D341Med (cell line): ENCODE results near the gene KLF5.
"Not testable (repeated sequence)": the region's sequence is repeated elsewhere in the genome, so short reads cannot be mapped to it uniquely, and the experiment has no call there.

Source experiments
- DNase-seq: peaks from one replicate; pipeline ENCODE4 v3.0.0; 2012; ENCODE audit warnings: low spot score

Gene KLF5

DNA sequence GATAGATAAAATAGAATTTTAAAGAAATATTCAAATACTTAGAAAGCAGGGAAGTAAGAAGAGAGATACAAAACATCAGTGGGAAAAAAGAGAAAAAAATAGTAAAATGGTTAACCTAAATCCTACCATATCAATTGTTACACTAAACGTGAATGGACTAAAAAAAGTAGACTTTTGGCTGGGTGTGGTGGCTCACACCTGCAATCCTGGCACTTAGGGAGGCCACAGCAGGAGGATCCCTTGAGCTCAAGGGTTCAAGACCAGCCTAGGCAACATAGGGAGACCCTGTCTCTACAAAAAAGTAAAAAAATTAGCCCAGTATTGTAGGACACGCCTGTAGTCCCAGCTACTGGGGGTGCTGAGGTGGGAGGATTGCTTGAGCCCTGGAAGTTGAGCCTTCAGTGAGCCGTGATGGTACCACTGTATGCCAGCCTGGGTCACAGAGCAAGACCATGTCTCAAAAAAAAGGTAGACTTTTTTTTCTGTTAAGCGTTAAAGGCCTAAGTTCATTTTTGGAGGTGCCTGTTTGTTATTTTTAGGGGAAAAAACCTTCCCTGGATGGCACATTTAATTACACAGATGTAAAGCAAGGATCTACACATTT lies 29.6 kb downstream of the KLF5 start:
- no peak for DNase-seq

DNA sequence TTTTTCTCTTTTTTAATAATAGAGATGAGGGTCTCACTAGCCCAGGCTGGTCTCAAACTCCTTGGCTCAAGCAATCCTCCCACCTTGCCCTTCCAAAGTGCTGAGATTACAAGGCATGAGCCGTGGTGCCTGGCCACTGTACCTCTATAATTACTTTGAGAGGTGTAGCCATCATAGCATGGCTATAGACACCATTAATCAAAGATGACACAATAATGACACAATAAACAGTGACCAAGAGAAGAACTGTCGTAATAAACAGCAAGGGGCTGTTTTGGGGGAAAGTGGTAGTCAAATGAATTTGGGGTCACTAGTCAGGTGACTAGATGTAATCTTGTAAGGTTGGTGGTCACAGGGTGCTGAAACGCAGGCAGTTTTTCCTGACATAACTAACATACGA lies 30.4 kb downstream of the KLF5 start:
- DNase-seq, result no peak

DNA sequence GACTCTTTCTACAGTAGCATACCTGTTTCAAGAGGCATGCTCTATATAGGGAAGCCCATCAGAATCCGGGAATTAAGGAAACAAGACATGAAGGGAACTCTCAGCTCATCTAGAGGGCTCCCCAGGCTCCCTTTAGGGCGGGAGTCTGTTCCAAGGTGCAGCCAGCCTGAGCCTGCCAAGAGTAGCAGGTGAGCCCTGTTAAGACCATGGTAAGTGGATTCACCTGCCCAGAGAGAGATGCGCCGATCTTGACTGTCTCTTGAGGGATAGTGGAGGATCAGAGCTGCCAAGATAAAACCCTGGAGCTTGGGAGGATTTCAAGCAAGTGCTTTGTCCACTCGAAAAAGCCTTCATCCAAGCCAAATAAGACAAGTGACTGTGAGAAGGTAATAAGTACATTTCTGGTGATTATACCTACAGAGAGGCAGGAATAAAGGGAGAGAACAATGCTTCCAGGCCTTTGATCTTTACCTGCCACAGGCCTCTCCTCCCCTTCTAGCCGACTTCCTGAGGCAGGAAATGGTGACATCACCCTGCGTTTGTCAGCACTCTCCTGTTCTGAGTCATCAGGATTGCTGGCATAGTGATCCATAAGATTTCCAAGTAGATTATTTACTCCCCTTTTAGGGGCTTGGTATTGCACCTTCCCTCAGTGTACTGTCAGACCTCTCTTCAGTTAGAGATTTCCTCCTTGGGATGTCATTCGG lies 31.5 kb downstream of the KLF5 start:
- peak; percentile 18 for DNase-seq

DNA sequence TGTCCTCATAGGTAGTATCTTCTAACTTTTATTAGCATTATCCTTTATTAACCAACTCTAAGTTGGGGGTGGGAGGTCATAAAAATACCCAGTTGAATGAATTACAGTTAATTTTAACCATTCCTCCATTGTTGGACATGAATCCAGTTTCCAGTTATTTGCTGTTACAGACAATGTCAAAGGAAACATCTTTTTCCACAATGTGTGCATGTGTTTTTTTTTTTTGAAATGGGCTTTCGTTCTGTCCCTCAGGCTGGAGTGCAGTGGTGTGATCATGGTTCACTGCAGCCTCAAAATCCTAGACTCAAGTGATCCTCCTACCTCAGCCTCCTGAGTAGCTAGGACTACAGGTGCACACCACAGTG lies 32.0 kb downstream of the KLF5 start:
- no peak for DNase-seq

DNA sequence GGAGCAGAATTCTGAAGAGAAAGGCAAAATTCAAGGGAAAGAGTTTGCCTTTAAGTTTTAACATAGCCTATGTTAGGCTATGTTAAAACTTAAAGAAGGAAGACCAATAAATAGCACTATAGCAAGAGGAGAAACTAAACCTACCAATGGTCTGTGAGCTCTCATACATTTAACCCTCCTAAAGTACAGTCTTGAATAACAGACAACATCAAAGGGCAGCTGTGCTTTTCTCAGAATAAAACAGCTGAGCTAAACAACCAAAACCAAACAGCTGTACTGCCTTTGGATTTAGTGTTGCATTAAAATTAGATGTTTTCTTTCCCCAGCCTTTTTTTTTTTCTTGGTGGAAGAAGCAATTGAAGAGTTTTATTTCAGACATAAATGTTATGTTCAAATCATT lies 34.0 kb downstream of the KLF5 start:
- no peak for DNase-seq

DNA sequence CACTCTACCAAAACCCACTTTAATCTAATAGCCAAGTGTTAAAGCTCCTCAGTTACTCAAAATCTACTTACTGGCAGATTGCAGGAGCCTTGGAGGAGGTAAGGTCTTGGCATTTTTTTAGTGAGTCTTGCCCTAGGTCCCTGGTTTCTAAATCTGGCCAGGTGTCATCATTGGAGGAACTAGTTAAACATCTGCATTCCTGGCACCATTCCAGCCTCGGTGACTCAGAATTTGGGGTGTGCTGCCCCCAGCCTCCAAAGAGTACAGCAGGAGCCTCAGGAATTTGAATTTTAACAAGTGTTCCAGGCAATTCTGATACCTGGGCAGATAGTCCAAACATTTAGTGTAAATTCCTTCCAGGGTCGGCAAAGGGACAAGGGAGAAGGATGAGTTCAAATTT lies 37.4 kb downstream of the KLF5 start:
- no peak for DNase-seq

DNA sequence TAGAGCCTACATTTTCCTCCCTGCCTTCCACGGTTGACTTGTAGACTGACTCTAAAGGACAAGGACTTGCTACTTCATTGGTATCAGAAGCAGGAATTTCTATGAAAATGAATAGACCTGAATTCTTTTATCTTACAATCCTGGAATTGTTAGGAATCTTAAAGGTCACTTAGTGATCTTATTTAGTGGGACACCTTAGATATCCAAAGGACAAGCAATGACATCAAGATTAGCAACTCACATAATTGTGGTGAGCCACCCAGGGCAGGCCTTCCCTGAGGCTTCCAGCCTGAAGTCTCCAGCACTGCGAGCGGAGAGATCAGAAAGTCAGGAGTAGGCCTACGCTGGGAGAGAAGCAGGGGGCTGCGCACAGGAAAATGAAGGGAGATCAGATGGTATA lies 37.8 kb downstream of the KLF5 start:
- DNase-seq, result no peak

DNA sequence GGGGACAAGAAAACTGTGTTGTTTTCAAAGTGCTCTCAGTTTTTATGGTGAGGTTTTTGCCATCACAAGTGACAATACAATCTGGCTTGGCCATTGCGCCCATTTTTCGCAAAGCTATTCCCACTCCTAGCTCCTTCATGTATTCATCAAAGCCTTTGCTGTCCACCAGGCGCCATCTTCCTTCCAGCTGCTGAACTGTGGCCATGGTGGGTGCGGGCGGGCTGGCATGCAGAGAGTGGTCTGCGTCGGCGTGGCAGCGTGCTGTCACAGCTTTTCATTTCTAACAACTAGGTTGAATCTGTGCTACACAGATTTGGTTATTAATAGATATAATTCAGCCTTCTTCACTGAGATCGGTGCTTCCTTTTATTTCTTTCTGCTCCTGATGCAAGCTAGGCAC lies 42.0 kb downstream of the KLF5 start:
- DNase-seq, result not testable (repeated sequence)

DNA sequence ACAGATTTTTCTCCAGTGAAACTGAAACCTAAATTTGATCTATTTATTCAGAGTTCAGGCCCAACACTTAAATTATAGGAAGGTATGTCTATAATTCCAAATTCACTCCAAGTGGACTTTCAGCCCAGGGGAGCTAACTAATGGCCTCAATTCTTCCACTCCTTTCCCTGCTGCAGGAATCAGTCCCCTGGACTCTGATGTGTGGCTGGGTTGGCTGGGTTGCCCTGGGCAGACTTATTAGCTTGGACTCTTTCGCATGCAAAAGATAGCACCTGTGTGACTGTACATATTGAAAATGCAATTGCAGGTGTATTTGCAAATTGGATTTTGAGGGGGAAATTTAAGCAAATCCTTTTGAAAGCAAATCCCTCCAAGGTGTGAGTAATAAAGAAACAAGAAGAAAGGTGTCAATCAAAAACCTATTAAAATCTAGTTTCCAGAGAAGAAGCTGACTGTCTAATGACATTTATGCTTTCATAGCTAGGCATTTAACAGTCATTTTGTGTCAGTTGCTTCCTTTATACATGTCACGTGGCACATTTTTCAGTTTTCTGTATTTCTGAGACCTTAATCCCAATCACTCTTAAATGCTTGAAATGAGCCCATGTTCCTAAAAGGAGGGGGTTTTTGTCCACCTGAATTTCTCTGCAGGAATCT lies 42.7 kb downstream of the KLF5 start:
- no peak for DNase-seq

DNA sequence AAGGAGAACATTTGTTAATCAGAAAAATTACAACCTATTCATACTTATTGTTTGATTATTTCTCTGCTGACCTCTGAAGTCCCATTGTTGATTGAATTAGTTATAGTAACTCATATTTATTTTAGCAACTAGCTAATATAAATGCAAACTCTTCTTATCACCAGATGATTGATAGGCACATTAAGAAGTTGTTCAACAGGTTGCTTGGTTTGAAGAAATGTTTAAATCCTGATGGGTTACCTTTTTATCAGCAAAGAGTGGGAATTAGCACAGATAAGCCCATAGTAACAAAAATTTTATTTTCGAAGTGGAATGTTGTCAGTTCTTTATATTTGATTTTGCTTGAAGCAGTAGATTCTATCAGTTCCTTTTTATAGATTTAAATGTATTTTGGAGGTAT lies 44.4 kb downstream of the KLF5 start:
- DNase-seq, result no peak

DNA sequence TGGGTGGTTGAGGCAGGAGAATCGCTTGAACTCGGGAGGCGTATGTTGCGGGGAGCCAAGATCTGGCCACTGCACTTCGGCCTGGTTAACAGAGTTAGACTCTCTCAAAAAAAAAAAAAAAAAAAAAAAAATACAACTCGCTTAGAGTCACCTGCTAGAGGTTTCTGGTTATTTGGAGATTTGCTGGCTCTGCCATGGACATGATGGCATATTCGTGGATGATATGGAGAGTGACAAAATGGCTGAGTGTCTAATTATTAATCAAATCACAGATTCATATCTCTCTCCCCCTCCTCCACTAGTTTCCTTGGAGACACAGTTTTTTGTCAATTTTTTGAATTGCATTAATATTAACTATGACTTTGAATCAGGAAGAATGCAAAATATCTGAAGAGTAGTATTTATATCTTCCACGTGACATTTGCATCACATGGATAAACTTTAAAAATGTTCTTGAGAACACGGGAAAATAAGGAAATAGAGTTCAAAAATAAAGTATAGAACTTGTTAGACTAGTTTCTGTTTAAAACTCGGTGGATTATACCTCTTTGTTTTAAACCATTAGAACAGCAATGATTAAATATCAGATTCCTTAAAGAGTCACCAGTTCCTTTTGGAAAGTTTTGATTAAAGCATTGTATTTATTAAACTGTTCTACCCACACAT lies 47.8 kb downstream of the KLF5 start:
- no peak for DNase-seq

DNA sequence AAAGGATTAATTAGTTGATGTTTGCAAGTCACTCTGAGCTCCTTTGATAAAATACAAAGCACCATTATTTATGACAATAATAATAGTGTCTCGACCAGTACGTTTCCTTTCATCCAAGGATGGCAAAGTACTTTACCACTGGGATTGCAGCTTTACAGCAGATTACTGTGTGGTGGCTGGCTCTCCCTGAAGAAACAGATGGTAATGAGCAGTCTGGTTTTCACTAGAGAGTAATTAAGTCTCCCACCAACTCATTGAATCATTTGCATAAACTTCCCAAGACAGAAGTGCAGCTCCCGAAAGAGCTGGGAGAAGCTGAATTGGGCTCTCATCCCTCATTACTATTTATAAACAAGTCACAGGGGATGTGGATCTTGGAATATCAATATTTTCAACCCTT lies 48.7 kb downstream of the KLF5 start:
- DNase-seq, result peak; percentile 64

DNA sequence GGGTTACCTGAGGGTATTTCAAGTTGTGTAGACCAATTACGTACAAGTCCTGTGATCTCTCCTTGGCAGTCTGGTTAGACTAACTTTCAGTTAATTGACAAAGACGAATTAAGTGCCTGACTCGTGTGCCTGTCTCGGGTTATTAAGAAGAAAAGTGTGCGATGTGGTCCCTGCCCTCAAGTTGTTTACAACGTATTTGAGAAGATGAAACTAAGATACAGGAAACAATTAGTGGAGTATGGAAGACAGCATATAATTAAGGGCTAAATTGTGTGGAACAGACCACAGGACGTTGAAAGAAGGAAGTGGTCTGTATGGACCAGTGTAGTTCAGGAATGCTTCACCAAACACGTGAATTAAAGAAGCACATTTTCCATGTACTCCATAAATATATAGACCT lies 49.2 kb downstream of the KLF5 start:
- no peak for DNase-seq

DNA sequence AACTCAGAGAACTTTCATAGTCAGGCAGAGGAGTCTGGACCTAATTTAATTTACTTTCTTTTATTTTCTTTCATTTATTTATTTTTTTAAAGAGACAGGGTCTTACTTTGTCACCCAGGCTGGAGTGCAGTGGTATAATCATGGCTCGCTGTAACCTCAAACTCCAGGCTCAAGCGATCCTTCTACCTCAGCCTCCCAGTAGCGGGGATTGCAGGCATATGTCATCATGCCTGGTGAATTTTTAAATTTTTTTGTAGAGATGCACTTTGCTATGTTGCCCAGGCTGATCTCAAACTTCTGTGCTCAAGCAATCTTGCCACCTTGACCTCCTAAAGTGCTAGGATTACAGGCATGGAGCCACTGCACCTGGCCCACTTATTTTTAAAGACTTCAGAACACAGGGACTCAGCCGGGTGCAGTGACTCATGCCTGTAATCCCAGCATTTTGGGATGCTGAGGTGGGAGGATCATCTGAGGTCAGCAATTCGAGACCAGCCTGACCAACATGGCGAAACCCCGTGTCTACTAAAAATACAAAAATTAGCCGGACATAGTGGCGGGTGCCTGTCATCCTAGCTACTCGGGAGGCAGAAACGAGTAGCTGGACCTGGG lies 50.6 kb downstream of the KLF5 start:
- DNase-seq, result no peak

DNA sequence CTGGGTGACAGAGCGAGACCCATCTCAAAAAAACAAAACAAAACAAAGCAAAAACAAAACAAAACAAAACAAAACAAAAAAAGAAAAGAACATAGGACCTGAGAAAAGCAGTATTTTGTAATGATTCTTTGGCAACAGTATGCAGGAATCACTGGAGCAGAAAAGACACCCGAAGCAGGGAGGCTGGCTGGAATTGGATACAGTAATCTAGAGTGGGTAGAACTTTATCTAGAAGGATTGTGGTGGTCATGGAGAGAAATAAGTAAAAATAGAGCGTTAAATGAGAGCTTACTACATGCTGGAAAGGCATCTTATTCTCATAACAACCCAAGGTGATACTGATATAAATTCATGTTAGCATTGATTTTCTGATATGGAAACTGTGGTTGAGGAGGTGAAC lies 51.2 kb downstream of the KLF5 start:
- DNase-seq, result no peak

DNA sequence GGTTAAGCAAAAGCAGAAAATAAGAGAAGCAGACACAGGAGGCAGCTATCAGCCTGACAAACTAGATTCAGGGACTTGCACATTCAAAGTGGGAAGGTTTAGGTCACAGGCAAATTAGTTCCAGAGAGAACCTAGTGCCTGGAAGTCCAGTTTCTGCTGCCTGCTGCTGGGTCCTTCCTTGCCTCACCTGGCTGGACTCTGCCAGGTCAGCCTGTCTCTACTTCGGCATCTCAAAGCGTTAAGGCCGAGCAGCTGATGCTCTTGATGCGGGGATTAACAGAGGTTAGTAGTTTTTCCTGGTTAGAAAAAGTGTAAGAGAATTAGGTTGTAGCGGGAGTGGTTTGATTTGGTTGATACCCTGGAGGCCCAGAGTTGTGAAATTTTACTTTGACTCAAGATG lies 52.0 kb downstream of the KLF5 start:
- no peak for DNase-seq

DNA sequence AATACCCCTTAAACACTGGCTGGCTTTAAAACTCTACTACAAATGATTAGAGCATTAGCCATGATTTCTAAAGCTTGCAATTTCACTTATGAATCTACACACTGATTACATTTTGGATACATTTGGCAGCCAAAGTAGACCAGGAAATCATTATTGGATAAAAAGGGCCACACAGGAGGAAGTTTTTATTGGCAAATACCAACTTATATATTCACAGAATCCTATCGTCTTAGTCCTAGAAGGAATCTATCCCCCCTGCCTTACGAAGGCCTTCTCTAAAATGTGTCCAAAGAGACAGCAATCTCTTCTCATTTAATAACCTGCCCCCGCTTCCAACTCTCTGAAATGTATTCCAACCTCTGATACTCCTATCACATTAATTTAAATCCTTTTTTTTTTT lies 52.5 kb downstream of the KLF5 start:
- no peak for DNase-seq

DNA sequence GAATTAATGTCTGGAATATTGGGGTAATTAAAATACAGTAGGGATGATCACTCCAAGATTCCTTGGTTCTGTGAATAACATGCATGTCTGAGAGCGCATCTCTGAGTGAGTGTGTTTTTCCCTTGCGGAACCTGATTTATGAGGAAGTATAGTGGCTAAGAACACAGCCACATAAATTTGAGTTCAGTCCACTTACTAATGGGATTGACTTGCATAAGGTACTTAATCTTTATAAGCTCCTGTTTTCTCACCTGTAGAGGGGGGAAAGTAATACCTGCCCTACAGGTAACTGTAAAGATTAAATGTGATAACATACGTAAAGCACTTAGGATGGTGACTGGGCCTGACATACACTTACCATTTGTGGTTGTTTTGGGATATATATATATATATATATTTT lies 60.8 kb downstream of the KLF5 start:
- no peak for DNase-seq
